Measurements from ENCODE around the gene TP53. TPM values are rescaled to one million over a fixed set of nuclear protein-coding genes. Genes with fewer than 3 reads are reported as not detected.
A peak's percentile ranks its signal among the peaks of the same experiment; 100 is the strongest.

Gene TP53
- total and polyA plus RNA-seq, 2 of the 4 experiments (the other 2 are of a cell fraction) = 31.2 to 48.5 TPM

GRCh38 chr17:7634384-7634783 is 52.9 kb downstream of the TP53 start:
- DNase-seq (peak; percentile 41), ATAC-seq (ENCODE audit: low read depth) (peak; percentile 87)
- Histone ChIP-seq H3K9ac (ENCODE audit: low read depth, low read length) (0 out of 2 replicates have a peak overlapping the region, but pooled peaks have one; percentile 18), H2BK20ac (ENCODE audit: low read depth, low read length) (no peak overlapping the region), H3K23ac (ENCODE audit: low read depth, low read length) (no peak overlapping the region), H3K4ac (ENCODE audit: low read depth, low read length) (no peak overlapping the region), H3K14ac (replicated peaks; ENCODE audit: low read depth, low read length) (no peak overlapping the region), H3K4me3 (ENCODE audit: insufficient read depth, low read depth, low read length) (no peak overlapping the region), H4K5ac (ENCODE audit: low read depth, low read length) (no peak overlapping the region), H3K36me3 (ENCODE audit: control insufficient read depth, insufficient read depth, low read length) (no peaks in the 10 kb centered on the region), H3K79me1 (ENCODE audit: low read depth in 1 of 2, low read length in 2 of 2) (no peaks in the 10 kb centered on the region), H4K8ac (ENCODE audit: low read depth in 2 of 2, low read length in 2 of 2) (no peak overlapping the region), H3K56ac (ENCODE audit: extremely low read depth, insufficient read depth, low read length) (no peak overlapping the region), H3K4me2 (ENCODE audit: low read depth, low read length) (no peak overlapping the region), H3K27me3 (ENCODE audit: control insufficient read depth, insufficient read depth, low read length) (peaks cover 6% of the 10 kb centered on the region; the same call in 1 of the 2 replicates), H3K9me1 (ENCODE audit: insufficient read depth, low read length) (no peaks in the 10 kb centered on the region), H3K4me1 (ENCODE audit: control insufficient read depth, insufficient read depth, low read length) (no peaks in the 10 kb centered on the region), H2AK5ac (ENCODE audit: low read depth, low read length) (no peak overlapping the region), H2BK15ac (ENCODE audit: low read depth, low read length) (no peak overlapping the region), H3K18ac (ENCODE audit: low read depth, low read length) (no peak overlapping the region), H3K27ac (ENCODE audit: insufficient read depth, low read length) (no peak overlapping the region), H2AFZ (replicated peaks; ENCODE audit: low read length, poor library complexity) (peak overlapping the region; percentile 81), H2BK5ac (ENCODE audit: low read depth, low read length, poor library complexity, severe bottlenecking) (no peak overlapping the region), H2AK9ac (replicated peaks; ENCODE audit: low read depth, low read length, poor library complexity) (peak overlapping the region; percentile 37), H2BK120ac (ENCODE audit: low read depth, low read length) (no peak overlapping the region), H4K20me1 (ENCODE audit: insufficient read depth, low read length) (no peaks in the 10 kb centered on the region), H3K9me3 (ENCODE audit: control insufficient read depth, insufficient read depth, low read length) (no peaks in the 10 kb centered on the region), H4K91ac (ENCODE audit: insufficient read depth, low read depth, low read length) (no peak overlapping the region)
- CTCF ChIA-PET = interaction anchor here (1.1 to 5.3 kb wide), 3 partner anchors 39 to 60 kb away, joined by 3 to 27 read pairs (median 4); partner anchors contain the start of genes TP53 and WRAP53
- dilution Hi-C loops (cut with HindIII; ENCODE audit: low sequenced_read_pairs, unreplicated experiment) = no loop called here
- no TSS peak for BruUV-seq (replicated peaks)
- intact Hi-C loops (cut with micrococcal nuclease) = loop anchor here (1.0 kb wide), 2 partner anchors 54 to 83 kb away; partner anchors contain the start of genes DNAH2 and WRAP53
- in situ Hi-C loops (cut with MboI; ENCODE audit: low sequenced_read_pairs) = no loop called here
- POLR2A ChIA-PET (ENCODE audit: unreplicated experiment) = interaction anchor here (0.5 to 0.7 kb wide), 2 partner anchors 16 to 30 kb away, joined by 4 to 11 read pairs; partner anchors contain the start of gene ATP1B2
- no peak for TF ChIP-seq FOS (IDR thresholded peaks at IDR 0.05; ENCODE audit: low read depth, low read length)
- TF ChIP-seq RAD21 (IDR thresholded peaks at IDR 0.05; ENCODE audit: low read length) = peak; percentile 70
- TF ChIP-seq BHLHE40 (IDR thresholded peaks at IDR 0.05; ENCODE audit: low read depth, low read length) = no peak
- no peak for TF ChIP-seq MAFK (IDR thresholded peaks at IDR 0.05; ENCODE audit: low read depth, low read length)
- no peak for TF ChIP-seq RFX5 (IDR thresholded peaks at IDR 0.05; ENCODE audit: low read depth, low read length)
- no peak for TF ChIP-seq CHD1 (IDR thresholded peaks at IDR 0.05; ENCODE audit: low read depth, low read length)
- no peak for TF ChIP-seq ELK1 (IDR thresholded peaks at IDR 0.05; ENCODE audit: borderline replicate concordance, low read depth, low read length)
- no peak for TF ChIP-seq POLR2A (IDR thresholded peaks at IDR 0.05; ENCODE audit: low read depth, low read length)
- TF ChIP-seq NFE2L2 (IDR thresholded peaks at IDR 0.05; ENCODE audit: low read depth, low read length) = no peak
- TF ChIP-seq CEBPB (IDR thresholded peaks at IDR 0.05; ENCODE audit: low read depth, low read length) = no peak
- TF ChIP-seq RCOR1 (IDR thresholded peaks at IDR 0.05; ENCODE audit: insufficient replicate concordance, low read length) = no peak
- peak; percentile 67 for TF ChIP-seq SMC3 (IDR thresholded peaks at IDR 0.05; ENCODE audit: low read depth, low read length)
- no peak for TF ChIP-seq USF2 (IDR thresholded peaks at IDR 0.05; ENCODE audit: low read depth, low read length)
- TF ChIP-seq CTCF (conservative IDR thresholded peaks at IDR 0.05; ENCODE audit: low read depth, low read length) = peak; percentile 67
- no peak; the same call in 1 of the 2 replicates for TF ChIP-seq MAZ (IDR thresholded peaks at IDR 0.05; ENCODE audit: borderline replicate concordance, low read depth, low read length)
- no peak for TF ChIP-seq MXI1 (IDR thresholded peaks at IDR 0.05; ENCODE audit: borderline replicate concordance, low read depth, low read length)
- WGBS, 2 experiments (ENCODE audit: extremely low coverage in 2 of 2, insufficient read length in 1 of 2) = 41% methylated on average over 2 of the region's 5 CpGs; no CpG with 5 or more reads in 1 of the 2 experiments
